Measurements from ENCODE around the gene IL1RAPL1.

IL1RAPL1 gene

DNA sequence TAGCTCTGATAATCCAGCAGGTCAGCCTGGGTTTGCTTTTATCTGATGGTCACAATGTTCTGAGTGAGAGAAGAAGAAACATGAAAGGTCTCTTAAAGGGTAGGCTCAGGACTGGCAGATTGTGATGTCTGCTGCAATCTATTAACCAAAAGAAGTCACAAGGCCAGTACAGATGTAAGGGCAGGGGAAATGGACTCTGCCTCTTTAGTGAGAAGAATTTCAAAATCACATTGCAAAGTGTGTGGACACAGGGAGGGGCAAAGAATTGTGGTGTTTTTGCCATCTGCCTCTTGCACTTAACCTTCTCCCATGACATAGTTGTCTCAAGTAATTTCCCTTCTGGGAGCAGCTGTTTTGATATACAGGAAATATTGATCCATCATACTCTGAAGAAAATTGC is 40.9 kb downstream of the IL1RAPL1 start:
- no peak for DNase-seq (ENCODE audit: low read depth)
- H3K4me3 ChIP-seq (ENCODE audit: low read depth, low read length) = no peak overlapping the region
- TF ChIP-seq POLR2A (IDR thresholded peaks at IDR 0.05; ENCODE audit: extremely low read depth, insufficient read length) = no peak
- TF ChIP-seq CTCF (IDR thresholded peaks at IDR 0.05; ENCODE audit: low read depth, low read length) = no peak

DNA sequence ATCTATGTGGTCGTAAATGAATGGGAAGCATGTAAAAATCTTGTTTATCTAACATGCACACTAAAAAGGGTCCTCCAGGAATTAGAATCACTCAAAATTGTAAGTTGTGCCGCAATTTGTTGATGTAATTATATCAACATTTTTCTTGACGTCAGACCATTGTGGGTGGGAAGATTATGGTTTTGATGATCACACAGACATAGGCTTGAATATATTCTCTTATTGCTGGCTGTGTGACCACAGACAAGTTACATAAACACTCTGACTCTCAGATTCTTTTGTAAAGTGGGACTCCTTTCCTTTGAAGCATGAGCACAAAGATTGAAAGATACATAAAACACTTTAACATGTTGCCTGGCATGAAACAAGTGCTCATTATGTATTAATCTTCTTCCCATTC is 51.5 kb downstream of the IL1RAPL1 start:
- no peak for DNase-seq (ENCODE audit: low read depth)
- TF ChIP-seq, protein P1, sequence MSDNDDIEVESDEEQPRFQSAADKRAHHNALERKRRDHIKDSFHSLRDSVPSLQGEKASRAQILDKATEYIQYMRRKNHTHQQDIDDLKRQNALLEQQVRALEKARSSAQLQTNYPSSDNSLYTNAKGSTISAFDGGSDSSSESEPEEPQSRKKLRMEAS (IDR thresholded peaks at IDR 0.05; ENCODE audit: low read depth, low read length) = no peak
- H3K4me3 ChIP-seq (ENCODE audit: low read depth, low read length) = no peak overlapping the region

GRCh38 chrX:28639451-28639850 is 52.2 kb downstream of the IL1RAPL1 start:
- TF ChIP-seq CTCF (IDR thresholded peaks at IDR 0.05; ENCODE audit: low read depth, low read length) (no peak), POLR2A (IDR thresholded peaks at IDR 0.05; ENCODE audit: extremely low read depth, insufficient read length) (no peak), MYC (IDR thresholded peaks at IDR 0.05; ENCODE audit: low read depth, low read length) (no peak)
- TF ChIP-seq, protein P1 (IDR thresholded peaks at IDR 0.05; ENCODE audit: low read depth, low read length) = no peak
- DNase-seq (ENCODE audit: low read depth) = no peak
- H3K4me3 ChIP-seq (ENCODE audit: low read depth, low read length) = no peak overlapping the region

DNA sequence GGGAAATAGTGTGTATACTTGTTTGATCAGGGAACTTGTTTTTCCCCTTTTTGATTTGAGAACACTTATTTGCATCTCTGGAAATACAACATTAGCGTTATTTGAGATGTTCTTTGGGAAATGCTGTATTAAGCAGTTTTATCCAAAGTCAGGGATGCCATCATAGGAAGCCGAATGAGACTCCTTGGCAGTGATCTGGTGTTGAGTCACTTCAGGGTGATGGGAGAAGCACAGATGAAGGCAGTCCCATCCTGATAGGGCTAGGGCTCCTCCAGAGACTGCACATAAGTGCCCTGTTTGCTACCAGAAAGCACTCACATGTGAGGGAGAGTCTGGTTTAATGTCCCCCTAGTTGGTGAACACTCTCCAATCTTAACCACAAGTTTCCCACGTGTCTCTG is 62.3 kb downstream of the IL1RAPL1 start:
- no peak overlapping the region for H3K4me3 ChIP-seq (ENCODE audit: low read depth, low read length)
- no peak for DNase-seq (ENCODE audit: low read depth)
- TF ChIP-seq CTCF (IDR thresholded peaks at IDR 0.05; ENCODE audit: low read depth, low read length) = no peak
- TF ChIP-seq POLR2A (IDR thresholded peaks at IDR 0.05; ENCODE audit: extremely low read depth, insufficient read length) = no peak
- TF ChIP-seq, protein P1 (IDR thresholded peaks at IDR 0.05; ENCODE audit: low read depth, low read length) = no peak
- no peak for TF ChIP-seq MYC (IDR thresholded peaks at IDR 0.05; ENCODE audit: low read depth, low read length)

DNA sequence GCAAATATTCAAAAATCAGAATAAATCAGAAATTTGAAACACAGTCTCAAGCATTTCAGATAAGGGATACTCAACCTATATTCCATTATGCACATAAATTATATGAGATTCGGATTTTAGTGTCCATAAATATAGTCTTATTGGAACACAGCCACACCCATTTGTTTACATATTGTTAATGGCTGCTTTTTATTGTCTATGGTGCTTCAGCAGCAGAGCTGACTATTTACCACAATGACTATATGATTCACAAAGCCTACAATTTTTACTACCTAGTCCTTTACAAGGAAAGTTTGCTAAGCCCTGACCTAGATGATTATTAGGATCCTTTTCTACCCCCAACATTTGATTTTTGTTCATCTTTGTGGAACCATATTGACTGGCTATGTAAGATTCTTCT is 63.9 kb downstream of the IL1RAPL1 start:
- TF ChIP-seq CTCF (IDR thresholded peaks at IDR 0.05; ENCODE audit: low read depth, low read length) = no peak
- TF ChIP-seq, protein P1 (IDR thresholded peaks at IDR 0.05; ENCODE audit: low read depth, low read length) = no peak
- no peak for TF ChIP-seq POLR2A (IDR thresholded peaks at IDR 0.05; ENCODE audit: extremely low read depth, insufficient read length)
- TF ChIP-seq MYC (IDR thresholded peaks at IDR 0.05; ENCODE audit: low read depth, low read length) = no peak
- DNase-seq (ENCODE audit: low read depth) = no peak
- no peak overlapping the region for H3K4me3 ChIP-seq (ENCODE audit: low read depth, low read length)

DNA sequence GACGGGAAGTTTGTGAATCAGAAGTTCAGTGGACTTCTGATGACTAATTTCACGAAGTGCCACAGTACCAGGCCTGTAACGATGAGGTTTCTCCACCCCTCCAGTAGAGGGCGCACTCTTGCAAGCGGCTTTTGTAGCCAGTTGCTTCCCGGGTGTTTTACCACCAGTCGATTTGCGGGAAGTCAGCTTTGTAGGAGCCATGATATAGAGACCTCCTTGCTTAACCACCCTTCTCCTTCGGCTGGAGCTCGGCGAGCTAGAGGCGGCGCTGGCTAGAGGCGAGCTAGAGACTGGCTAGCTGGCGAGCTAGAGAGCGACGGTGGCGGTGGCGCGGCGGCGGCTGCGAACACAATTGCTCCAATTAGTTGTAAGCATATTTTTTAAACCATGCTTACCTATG is 72.0 kb downstream of the IL1RAPL1 start:
- no peak overlapping the region for H3K4me3 ChIP-seq (ENCODE audit: low read depth, low read length)
- DNase-seq (ENCODE audit: low read depth) = peak; percentile 19
- peak; percentile 42 for TF ChIP-seq CTCF (IDR thresholded peaks at IDR 0.05; ENCODE audit: low read depth, low read length)
- TF ChIP-seq POLR2A (IDR thresholded peaks at IDR 0.05; ENCODE audit: extremely low read depth, insufficient read length) = no peak
- TF ChIP-seq MYC (IDR thresholded peaks at IDR 0.05; ENCODE audit: low read depth, low read length) = no peak
- TF ChIP-seq, protein P1 (IDR thresholded peaks at IDR 0.05; ENCODE audit: low read depth, low read length) = no peak

Measured in NB4 (cell line).